Panc1 (cell line): Measurements from ENCODE around the gene ABHD2. TPM values are rescaled to one million over a fixed set of nuclear protein-coding genes. Genes with fewer than 3 reads are reported as not detected.

Source experiments
- ATAC-seq: fragments of 200-7000 bp; cut with Tn5 transposase; 2 replicates; pipeline ENCODE4 v1.9.1; 2020; ENCODE audit warnings: mild to moderate bottlenecking, moderate library complexity
- BruUV-seq: library from RNA; stranded (reverse); fragments of 400-500 nt; replicated peaks from 2 replicates; lab custom pipeline; 2021; lab: Mats Ljungman, UMichigan
- CTCF ChIA-PET: fragments of 300-600 bp; sonication (Branson Sonifier 250); formaldehyde crosslinking; loops from one replicate; lab custom pipeline; 2022; ENCODE audit warnings: antibody characterized with exemption; lab: Charles Lee
- POLR2A ChIA-PET: fragments of 300-600 bp; sonication (Branson Sonifier 250); formaldehyde crosslinking; loops from one replicate; lab custom pipeline; 2022; ENCODE audit warnings: antibody characterized with exemption; lab: Charles Lee
- DNase-seq: peaks from one replicate; pipeline ENCODE4 v3.0.0-alpha.2; 2010; ENCODE audit warnings: low read depth, low spot score
- H3K27ac ChIP-seq: 2 replicates; pipeline ENCODE4 v1.5.1; 2011; ENCODE audit warnings: mild to moderate bottlenecking, low read length, inconsistent platforms
- H3K27me3 ChIP-seq: fragments of 200-500 bp; sonication (Bioruptor generic); 2 replicates; pipeline ENCODE4 v1.6.0; 2014; ENCODE audit warnings: low read length, inconsistent platforms; ENCODE audit not compliant: control insufficient read depth, insufficient read depth
- H3K36me3 ChIP-seq: fragments of 200-500 bp; sonication (Bioruptor generic); 2 replicates; pipeline ENCODE4 v1.5.1; 2014; ENCODE audit warnings: inconsistent platforms, mild to moderate bottlenecking, low read length, moderate library complexity; ENCODE audit not compliant: control insufficient read depth, insufficient read depth
- H3K4me1 ChIP-seq: 2 replicates; pipeline ENCODE4 v1.5.1; 2011; ENCODE audit warnings: inconsistent platforms, mild to moderate bottlenecking, low read length, moderate library complexity; ENCODE audit not compliant: control insufficient read depth, insufficient read depth
- H3K4me3 ChIP-seq, 2 experiments: 2 replicates each; pipeline ENCODE4 v1.5.1; 2011 to 2012; ENCODE audit warnings: low read depth in 2 of 2, low read length in 2 of 2, mild to moderate bottlenecking in 2 of 2, inconsistent platforms in 1 of 2, moderate library complexity in 1 of 2
- H3K9me3 ChIP-seq: fragments of 200-500 bp; sonication (Bioruptor generic); 2 replicates; pipeline ENCODE4 v1.5.1; 2014; ENCODE audit warnings: low read depth, mild to moderate bottlenecking, inconsistent platforms, low read length, moderate library complexity; ENCODE audit not compliant: control insufficient read depth, insufficient read depth
- CTCF ChIP-seq: fragments of 450-650 bp; IDR thresholded peaks from 2 replicates; pipeline ENCODE4 v1.5.1; 2017; ENCODE audit warnings: mild to moderate bottlenecking
- POLR2AphosphoS5 ChIP-seq: IDR thresholded peaks from 2 replicates; pipeline ENCODE4 v1.6.1; 2012; ENCODE audit warnings: mild to moderate bottlenecking, low read depth, low read length, moderate library complexity
- REST ChIP-seq, 2 experiments: IDR thresholded peaks; 2 replicates each; pipeline ENCODE4 v1.6.1; 2011 to 2012; ENCODE audit warnings: low read depth in 2 of 2, control low read depth in 1 of 2, low read length in 1 of 2, mild to moderate bottlenecking in 1 of 2, moderate library complexity in 1 of 2; ENCODE audit not compliant: insufficient read depth in 1 of 2
- SIN3A ChIP-seq: IDR thresholded peaks from 2 replicates; pipeline ENCODE4 v1.6.1; 2012; ENCODE audit warnings: low read depth, mild to moderate bottlenecking, low read length, moderate library complexity, borderline replicate concordance; ENCODE audit not compliant: insufficient read depth
- TCF7L2 ChIP-seq: IDR thresholded peaks from 2 replicates; pipeline ENCODE4 v1.6.1; 2011; ENCODE audit warnings: mild to moderate bottlenecking, low read depth, low read length, inconsistent platforms
- in situ Hi-C: cut with HindIII; loops from 2 replicates; pipeline ENCODE4 v1.10.0; 2016; ENCODE audit warnings: low sequenced_read_pairs, low pct_unique_long_range_greater_than_20kb
- intact Hi-C: fragments of 100-400 bp; cut with micrococcal nuclease; formaldehyde crosslinking; loops from one replicate; pipeline ENCODE4 v1.10.0; 2022; ENCODE audit not compliant: unreplicated experiment
- total RNA-seq: library from RNA; stranded (reverse); gene quantifications from one replicate; pipeline ENCODE4 v1.2.1, GENCODE V29; 2021; ENCODE audit not compliant: unreplicated experiment

Gene ABHD2
- total RNA-seq, 1 experiment from 2014 or later = 95.0 TPM

GRCh38 chr15:89107984-89108383 is 19.7 kb downstream of the ABHD2 start:
- no peak overlapping the region for H3K27ac ChIP-seq
- in situ Hi-C loops = no loop called here
- CTCF ChIA-PET = interaction anchor here (0.6 kb wide), 1 partner anchor 99 kb away, joined by 5 read pairs; no protein-coding TSS in a partner anchor

GRCh38 chr15:89108835-89109234 is 20.6 kb downstream of the ABHD2 start:
- no peak overlapping the region for H3K27ac ChIP-seq

More at GRCh38 chr15:89107984-89108383, 19.7 kb downstream of the ABHD2 start:
- peaks cover 10% of the 10 kb centered on the region for H3K4me1 ChIP-seq
- BruUV-seq = no TSS peak
- intact Hi-C loops = no loop called here
- POLR2A ChIA-PET = no interaction called here
- H3K36me3 ChIP-seq = no peaks in the 10 kb centered on the region
- DNase-seq (no peak), ATAC-seq (no peak)
- no peaks in the 10 kb centered on the region for H3K27me3 ChIP-seq
- no peak overlapping the region for H3K4me3 ChIP-seq
- H3K9me3 ChIP-seq = no peaks in the 10 kb centered on the region
- TF ChIP-seq SIN3A (no peak), POLR2AphosphoS5 (no peak), REST (IDR thresholded peaks at IDR 0.05; ENCODE audit: insufficient read depth in 1 of 2, low read depth in 2 of 2, low read length in 1 of 2) (no peak), CTCF (no peak), TCF7L2 (no peak)

More at GRCh38 chr15:89108835-89109234, 20.6 kb downstream of the ABHD2 start:
- Histone ChIP-seq H3K4me3 (no peak overlapping the region), H3K27me3 (no peaks in the 10 kb centered on the region), H3K4me1 (peaks cover 10% of the 10 kb centered on the region), H3K9me3 (no peaks in the 10 kb centered on the region), H3K36me3 (no peaks in the 10 kb centered on the region)
- BruUV-seq = no TSS peak
- intact Hi-C loops (no loop called here), in situ Hi-C loops (no loop called here)
- CTCF ChIA-PET = interaction anchor here (0.7 kb wide), 1 partner anchor 51 kb away, joined by 3 read pairs; no protein-coding TSS in a partner anchor
- no peak for ATAC-seq
- no peak for DNase-seq
- POLR2A ChIA-PET = no interaction called here
- TF ChIP-seq POLR2AphosphoS5 (no peak), SIN3A (no peak), TCF7L2 (no peak), REST (IDR thresholded peaks at IDR 0.05; ENCODE audit: insufficient read depth in 1 of 2, low read depth in 2 of 2, low read length in 1 of 2) (no peak), CTCF (no peak)
